K562 (cell line): ENCODE results near the gene NUDT14. TPM values are rescaled to one million over a fixed set of nuclear protein-coding genes. Genes with fewer than 3 reads are reported as not detected.

Experiments
- AFF1 ChIP-seq, 2 experiments: fragments of 450-650 bp; IDR thresholded peaks; 2 replicates each; pipeline ENCODE4 v1.6.1; 2018; ENCODE audit warnings: mild to moderate bottlenecking in 2 of 2, low read depth in 1 of 2; ENCODE audit not compliant: partially characterized antibody in 2 of 2
- ARID1B ChIP-seq: fragments of 450-650 bp; IDR thresholded peaks from 2 replicates; pipeline ENCODE4 v1.6.1; 2016; ENCODE audit warnings: antibody characterized with exemption, mild to moderate bottlenecking, inconsistent platforms
- BRF2 ChIP-seq: IDR thresholded peaks from 3 replicates; pipeline ENCODE4 v1.6.1; 2011; ENCODE audit warnings: borderline replicate concordance, mild to moderate bottlenecking; ENCODE audit not compliant: insufficient read length, insufficient read depth
- CBFA2T2 ChIP-seq: fragments of 450-650 bp; conservative IDR thresholded peaks from 2 replicates; pipeline ENCODE4 v1.6.1; 2017; ENCODE audit warnings: mild to moderate bottlenecking
- DEAF1 ChIP-seq: fragments of 450-650 bp; formaldehyde crosslinking; IDR thresholded peaks from 2 replicates; pipeline ENCODE4 v1.4.0; 2020; ENCODE audit warnings: mild to moderate bottlenecking, moderate library complexity
- ELF4 ChIP-seq: fragments of 450-650 bp; formaldehyde crosslinking; IDR thresholded peaks from 2 replicates; pipeline ENCODE4 v1.4.0; 2022; ENCODE audit warnings: missing genetic modification characterization
- ETV1 ChIP-seq: fragments of 450-650 bp; conservative IDR thresholded peaks from 2 replicates; pipeline ENCODE4 v1.6.1; 2016; ENCODE audit warnings: missing genetic modification characterization, control low read depth, low read depth, missing compliant biosample characterization
- GABPA ChIP-seq: fragments of 200-800 bp; sonication (Bioruptor generic); conservative IDR thresholded peaks from 2 replicates; pipeline ENCODE4 v1.6.1; 2016; ENCODE audit warnings: low read depth, missing genetic modification characterization, missing compliant biosample characterization
- IRF1 ChIP-seq: sonication (generic); formaldehyde crosslinking; IDR thresholded peaks from 2 replicates; pipeline ENCODE4 v1.8.0; 2022; ENCODE audit warnings: missing genetic modification reagents, mild to moderate bottlenecking, borderline replicate concordance
- JUND ChIP-seq, 2 experiments: IDR thresholded peaks; 2 replicates in 1 of 2; 3 replicates in 1 of 2; pipeline ENCODE4 v1.6.1; 2011; ENCODE audit warnings: borderline replicate concordance in 2 of 2, low read depth in 2 of 2, low read length in 2 of 2, improper control_type of control experiment in 1 of 2, missing biosample characterization in 1 of 2, missing genetic modification characterization in 1 of 2, missing genetic modification reagents in 1 of 2
- PKNOX1 ChIP-seq: fragments of 450-650 bp; IDR thresholded peaks from 2 replicates; pipeline ENCODE4 v1.6.1; 2016
- PPARD ChIP-seq: fragments of 250-450 bp; sonication (Bioruptor Pico); IDR thresholded peaks from 2 replicates; pipeline ENCODE4 v1.8.0; 2022; ENCODE audit warnings: inconsistent platforms, mild to moderate bottlenecking, moderate library complexity
- RBFOX2 ChIP-seq: fragments of 200-400 bp; formaldehyde crosslinking; IDR thresholded peaks from 2 replicates; pipeline ENCODE4 v1.6.1; 2017; ENCODE audit warnings: low read depth, mild to moderate bottlenecking, low read length, moderate library complexity
- RBM25 ChIP-seq: fragments of 200-400 bp; formaldehyde crosslinking; IDR thresholded peaks from 2 replicates; pipeline ENCODE4 v1.6.1; 2018; ENCODE audit warnings: low read length, low read depth, moderate library complexity; ENCODE audit not compliant: severe bottlenecking
- SIN3B ChIP-seq: fragments of 450-650 bp; IDR thresholded peaks from 2 replicates; pipeline ENCODE4 v1.6.1; 2017; ENCODE audit warnings: low read depth, mild to moderate bottlenecking, moderate library complexity
- SMAD2 ChIP-seq: fragments of 150-350 bp; IDR thresholded peaks from 2 replicates; pipeline ENCODE4 v1.6.1; 2014; ENCODE audit warnings: low read depth, mild to moderate bottlenecking, low read length
- SMARCB1 ChIP-seq: IDR thresholded peaks from 2 replicates; pipeline ENCODE4 v1.6.1; 2011; ENCODE audit warnings: improper control_type of control experiment, low read depth; ENCODE audit not compliant: insufficient read length
- STAT5B ChIP-seq: fragments of 250-450 bp; sonication (Bioruptor Pico); IDR thresholded peaks from 2 replicates; pipeline ENCODE4 v1.8.0; 2021; ENCODE audit warnings: mild to moderate bottlenecking, inconsistent platforms
- ZNF79 ChIP-seq: fragments of 250-450 bp; sonication (Bioruptor Pico); IDR thresholded peaks from 2 replicates; pipeline ENCODE4 v1.4.0; 2020; ENCODE audit warnings: low read depth, mild to moderate bottlenecking, moderate library complexity
- polyA plus RNA-seq, 8 experiments: library from polyadenylated mRNA; depleted of rRNA in 4 of 8; stranded (reverse) in 5 of 8; unstranded in 3 of 8; fragments of >200 nt; fragmentation: Nextera tagmentation in 2 of 8; fragmentation: Illumina TruSeq in 1 of 8; extraction: Ambion mirVana in 2 of 8; extraction: Trizol in 1 of 8; gene quantifications; 2 replicates each; pipeline versions ENCODE4 v1.2.1 to v1.2.3, GENCODE V29; 2011 to 2014; ENCODE audit warnings: inconsistent platforms in 1 of 8, missing spikeins in 1 of 8
- total RNA-seq, 7 experiments: library from RNA; depleted of rRNA in 6 of 7; stranded (reverse); fragments of >200 nt in 6 of 7; fragmentation: Illumina TruSeq in 2 of 7; extraction: Trizol in 2 of 7; gene quantifications; 2 replicates each; pipeline versions ENCODE4 v1.2.1 to v1.2.3, GENCODE V29; 2011 to 2021; ENCODE audit warnings: low replicate concordance in 1 of 7

NUDT14 gene
- total and polyA plus RNA-seq, 9 of the 15 experiments (the other 6 are each of a cell fraction or from before 2014, with no cell fraction given), result 0.14 to 16.3 (median 8.2) TPM

GRCh38 chr14:105199093-105199492 lies 18.0 kb upstream of the NUDT14 start (continued):
- TF ChIP-seq PKNOX1 (no peak), ETV1 (tag) (0 out of 2 replicates have a peak, but pooled peaks have one; percentile 40), SMAD2 (no peak), GABPA (tag) (no peak; the same call in 1 of the 2 replicates), STAT5B (CRISPR knock-in tag) (no peak), ARID1B (0 out of 2 replicates have a peak, but pooled peaks have one; percentile 25), PPARD (no peak), DEAF1 (CRISPR knock-in tag) (no peak), CBFA2T2 (no peak), IRF1 (CRISPR knock-in tag) (no peak), RBM25 (no peak), BRF2 (no peak), SIN3B (no peak), ZNF79 (CRISPR knock-in tag) (no peak), SMARCB1 (no peak), JUND (IDR thresholded peaks at IDR 0.05; ENCODE audit: borderline replicate concordance, low read depth, low read length) (peak; percentile 80), JUND (tag; IDR thresholded peaks at IDR 0.05; ENCODE audit: borderline replicate concordance, low read depth, low read length) (peak; percentile 41; the same call in 1 of the 3 replicates), ELF4 (CRISPR knock-in tag) (no peak), AFF1 (IDR thresholded peaks at IDR 0.05; ENCODE audit: low read depth in 1 of 2, partially characterized antibody in 2 of 2) (no peak), RBFOX2 (peak; percentile 43; the same call in 1 of the 2 replicates)
